RCC 7860 (cell line): ENCODE results near the gene CARMIL1.

ENCODE experiments used
- DNase-seq: peaks from one replicate; pipeline ENCODE4 v3.0.0-alpha.2; 2015; ENCODE audit warnings: low spot score
- FAIRE-seq: peaks from 2 replicates; lab custom pipeline; 2012; peaks lifted over from hg19 to GRCh38; lab: Jason Lieb, UNC

The CARMIL1 gene

GRCh38 chr6:25332165-25332564 is 53.0 kb downstream of the CARMIL1 start:
- FAIRE-seq = no peak

DNA sequence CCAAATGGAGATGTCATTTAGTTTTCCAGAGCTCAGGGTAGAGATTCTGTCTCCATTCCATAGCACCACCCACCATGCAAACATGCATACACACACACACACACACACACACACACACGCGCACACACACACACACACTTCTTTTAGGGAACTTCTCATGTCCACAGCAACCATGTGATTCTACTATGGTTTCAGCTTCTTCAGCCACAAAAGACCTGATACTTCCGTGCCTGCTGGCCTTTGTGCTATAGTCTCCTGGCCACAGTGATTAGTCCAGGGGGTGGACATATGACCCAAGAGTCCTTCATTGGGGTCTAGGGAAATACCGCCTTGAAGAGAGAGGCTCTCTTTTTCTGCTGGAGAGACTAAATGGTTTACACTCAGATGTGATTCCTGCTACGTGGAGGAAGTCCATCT is 53.5 kb downstream of the CARMIL1 start:
- FAIRE-seq = no peak

More at GRCh38 chr6:25332165-25332564, 53.0 kb downstream of the CARMIL1 start:
- DNase-seq = no peak

DNA sequence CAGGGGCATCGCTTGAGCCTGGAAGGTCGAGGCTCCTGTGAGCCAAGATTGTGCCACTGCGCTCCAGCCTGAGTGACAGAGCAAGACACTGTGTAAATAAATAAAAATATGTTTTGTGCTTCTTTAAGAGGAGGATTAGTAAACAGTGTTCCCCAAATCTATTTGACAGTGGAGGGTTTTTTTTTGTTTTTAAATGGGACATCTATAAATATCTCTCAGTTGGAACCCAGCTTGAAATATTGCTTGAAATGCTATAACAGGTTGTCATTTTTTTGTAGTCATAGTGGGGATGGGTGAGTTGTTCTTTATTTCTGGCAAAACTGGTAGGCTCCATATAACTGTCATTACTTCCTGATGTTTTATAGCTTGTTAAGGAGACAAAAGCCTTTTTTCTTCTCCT is 54.3 kb downstream of the CARMIL1 start:
- DNase-seq = no peak
- FAIRE-seq = no peak

More for the DNA sequence above, 53.5 kb downstream of the CARMIL1 start:
- DNase-seq = no peak

- no peak for FAIRE-seq
- DNase-seq = no peak
These were observed 55.6 kb downstream of the CARMIL1 start for GRCh38 chr6:25334793-25335192.

GRCh38 chr6:25336996-25337395 is 57.8 kb downstream of the CARMIL1 start:
- no peak for FAIRE-seq
- DNase-seq = no peak

GRCh38 chr6:25337431-25337830 is 58.3 kb downstream of the CARMIL1 start:
- FAIRE-seq = no peak

DNA sequence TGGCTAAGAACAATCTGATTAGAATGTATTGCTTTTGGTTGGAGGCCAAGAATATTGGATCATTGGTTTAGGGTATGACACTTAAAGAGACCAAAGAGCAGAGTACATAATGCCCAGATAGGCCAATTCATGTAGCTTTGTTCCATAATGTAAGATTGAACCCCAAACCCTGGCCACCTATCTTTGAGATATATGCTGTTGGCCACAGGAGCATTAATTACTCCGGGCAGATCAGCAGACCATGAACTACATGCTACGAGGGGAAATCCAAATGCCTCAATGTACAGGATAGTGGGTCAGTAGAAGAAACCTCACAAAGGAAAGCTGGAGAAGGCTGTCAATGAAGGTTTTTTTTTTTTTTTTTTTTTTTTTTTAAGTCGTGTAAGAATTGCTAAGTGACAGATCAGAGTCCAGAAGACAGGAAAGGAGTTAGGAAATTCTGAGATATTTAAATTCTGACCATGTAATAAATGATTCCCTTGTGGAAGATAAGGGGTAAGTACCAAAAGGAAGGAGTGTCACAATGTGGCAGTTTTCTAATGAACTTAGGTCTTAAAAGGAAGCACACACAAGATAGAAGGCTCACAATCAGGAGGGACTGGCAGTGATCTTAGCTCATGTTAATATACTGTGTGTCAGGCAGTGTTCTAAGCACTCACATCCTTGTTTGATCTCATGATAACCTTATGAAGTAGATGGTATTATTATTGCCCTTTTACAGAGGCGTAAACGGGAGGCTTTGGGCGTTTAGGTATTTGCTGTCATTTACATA is 61.4 kb downstream of the CARMIL1 start:
- FAIRE-seq (no peak), DNase-seq (no peak)

More at GRCh38 chr6:25337431-25337830, 58.3 kb downstream of the CARMIL1 start:
- no peak for DNase-seq

GRCh38 chr6:25341203-25341552 is 62.0 kb downstream of the CARMIL1 start:
- no peak for FAIRE-seq
- no peak for DNase-seq

DNA sequence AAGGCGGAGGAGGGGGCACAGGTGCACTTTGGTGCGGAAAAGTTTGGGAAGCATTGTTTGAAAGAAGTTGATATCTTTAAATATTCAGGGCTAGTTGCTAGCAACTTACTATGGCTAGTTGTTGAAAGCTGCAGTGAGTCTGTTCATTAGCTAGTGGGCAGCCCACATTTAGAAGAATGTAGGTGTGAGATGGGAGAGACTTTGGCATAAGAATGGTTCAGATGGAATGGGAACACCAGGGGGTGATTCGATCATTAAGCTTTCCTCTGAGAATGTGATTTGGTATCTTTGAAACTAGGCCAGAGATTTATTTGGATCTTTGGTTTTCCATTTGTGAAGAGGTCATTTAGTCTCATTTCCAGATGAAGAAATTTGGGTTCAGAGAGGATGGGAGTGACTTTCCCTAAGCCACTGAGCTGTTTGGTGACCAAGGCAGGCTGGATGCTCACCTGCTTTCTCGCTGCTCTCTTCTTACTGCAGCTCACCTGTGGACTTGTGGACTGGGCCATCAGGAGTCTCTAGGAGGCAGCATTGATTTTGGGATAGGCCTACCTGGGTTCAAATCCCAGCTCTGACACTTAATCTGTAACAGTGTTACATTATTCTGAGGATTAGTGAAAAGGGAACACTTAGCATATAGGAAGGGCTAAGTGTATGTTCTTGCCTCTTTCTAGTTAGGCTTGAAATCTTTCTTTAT is 62.9 kb downstream of the CARMIL1 start:
- DNase-seq (no peak), FAIRE-seq (no peak)

DNA sequence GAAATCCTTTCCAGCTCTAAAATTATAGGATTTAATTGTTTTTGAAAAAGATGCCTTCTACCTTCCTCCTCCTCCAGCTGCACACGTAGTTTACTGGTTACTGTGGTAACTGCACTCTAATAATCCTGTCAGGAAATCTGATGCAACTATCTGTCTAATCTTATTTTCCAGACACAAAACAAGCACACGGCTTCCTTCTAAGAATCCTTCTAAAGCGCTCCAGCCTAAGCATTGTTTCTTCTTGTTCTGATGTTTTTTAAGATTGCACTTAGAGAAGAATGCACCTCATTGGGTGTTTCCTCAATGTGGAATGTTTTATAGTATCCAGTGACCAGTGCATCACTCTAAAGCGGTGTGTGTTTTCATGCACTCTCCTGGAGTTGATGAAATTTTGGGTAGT is 63.6 kb downstream of the CARMIL1 start:
- no peak for FAIRE-seq
- no peak for DNase-seq

GRCh38 chr6:25343984-25344383 is 64.8 kb downstream of the CARMIL1 start:
- DNase-seq = no peak
- no peak for FAIRE-seq

GRCh38 chr6:25344827-25345226 is 65.7 kb downstream of the CARMIL1 start:
- DNase-seq = no peak
- FAIRE-seq = no peak

DNA sequence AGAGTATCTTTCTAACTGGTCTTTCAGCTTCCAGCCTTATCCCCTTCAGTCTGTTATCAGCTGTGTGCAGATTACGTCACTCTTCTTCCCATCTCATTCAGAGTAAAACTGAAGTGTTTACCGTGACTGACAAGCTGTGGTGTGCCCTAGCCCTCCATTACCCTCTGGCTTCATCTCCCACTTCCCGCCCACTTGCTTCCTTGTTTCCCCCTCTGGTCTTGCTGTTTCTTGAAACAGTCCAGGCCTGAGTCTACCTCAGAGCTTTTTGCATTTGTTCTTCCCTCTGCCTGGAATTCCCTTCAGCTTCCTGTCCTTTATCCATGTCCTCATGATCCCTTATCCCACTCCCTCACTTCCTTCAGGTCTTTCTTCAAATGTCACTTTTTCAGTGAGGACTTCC is 66.9 kb downstream of the CARMIL1 start:
- FAIRE-seq (no peak), DNase-seq (no peak)

DNA sequence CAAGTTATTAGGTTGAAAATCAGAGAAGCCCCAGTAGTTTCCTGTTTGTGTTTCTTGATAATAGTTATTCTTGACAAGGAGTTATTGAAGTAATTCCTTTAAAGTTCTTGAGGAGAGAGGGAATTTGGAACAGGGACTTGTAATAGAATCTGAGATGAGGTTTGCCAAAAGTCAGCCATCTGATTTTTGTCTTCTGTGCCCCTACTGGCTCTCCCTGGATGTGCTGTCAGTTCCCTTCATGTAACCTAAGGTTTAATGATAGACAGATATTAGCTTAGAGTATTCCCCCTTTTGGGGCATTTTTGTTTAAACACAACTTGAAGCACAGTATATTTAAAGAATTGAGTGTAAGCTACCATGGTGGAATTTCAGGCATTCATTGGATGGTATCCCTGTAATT is 71.4 kb downstream of the CARMIL1 start:
- no peak for FAIRE-seq
- DNase-seq = no peak

DNA sequence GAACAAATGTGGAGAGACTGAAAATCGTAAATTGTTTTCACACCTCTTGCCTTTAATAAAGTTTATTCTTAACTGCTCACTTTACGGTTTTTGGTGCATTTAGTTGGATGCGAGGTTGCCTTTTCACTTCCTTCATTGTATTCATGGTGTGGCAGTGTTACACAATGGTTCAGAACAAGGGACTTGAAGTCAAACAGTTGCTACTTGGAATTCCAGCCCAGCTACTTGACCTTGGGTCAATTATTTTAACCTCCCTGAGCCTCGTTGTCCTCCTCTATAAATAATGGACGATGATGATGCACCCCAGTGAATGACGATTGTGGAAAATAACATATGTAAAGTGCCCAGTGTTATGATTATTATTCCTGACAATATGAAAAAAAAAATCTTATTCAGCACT is 72.3 kb downstream of the CARMIL1 start:
- DNase-seq = no peak
- FAIRE-seq = no peak

GRCh38 chr6:25352285-25352684 is 73.1 kb downstream of the CARMIL1 start:
- DNase-seq = no peak
- no peak for FAIRE-seq

DNA sequence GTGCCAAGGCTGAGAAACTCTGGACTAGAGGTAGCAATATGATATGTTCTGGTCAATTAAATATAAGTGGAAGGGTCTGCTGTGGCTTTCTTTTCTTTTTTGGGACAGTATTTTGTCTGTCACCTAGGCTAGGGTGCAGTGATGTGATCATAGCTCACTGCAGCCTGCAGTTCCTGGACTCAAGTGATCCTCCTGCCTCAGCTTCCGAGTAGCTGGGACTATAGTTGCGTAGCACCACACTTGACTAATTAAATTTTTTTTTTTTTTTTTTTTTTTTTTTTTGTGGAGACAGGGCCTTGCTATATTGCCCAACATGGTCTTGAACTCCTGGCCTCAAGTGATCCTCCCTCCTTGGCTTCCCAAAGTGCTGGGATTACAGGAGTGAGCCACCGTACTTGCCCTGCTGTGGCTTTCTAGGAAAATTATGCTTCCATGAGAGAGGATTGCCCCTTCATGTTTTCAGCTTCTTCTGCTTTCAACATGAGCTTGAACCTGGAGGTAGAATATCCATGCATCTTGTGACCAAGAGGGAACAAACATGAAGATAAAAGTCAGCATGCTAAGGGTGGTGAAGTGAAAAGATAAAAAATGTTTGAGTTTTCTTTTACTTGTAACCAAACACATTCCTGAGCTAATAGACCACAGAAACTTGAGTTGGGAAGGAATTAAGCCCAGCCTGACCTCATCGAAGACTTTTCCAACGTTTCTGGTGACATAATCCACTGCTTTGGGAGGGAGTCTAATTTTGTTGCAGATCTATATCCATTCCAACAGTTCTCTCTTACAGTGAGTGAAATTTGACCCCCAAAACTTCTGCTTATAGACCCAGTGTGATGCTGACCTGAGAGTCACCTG is 75.1 kb downstream of the CARMIL1 start:
- no peak for FAIRE-seq
- no peak for DNase-seq

DNA sequence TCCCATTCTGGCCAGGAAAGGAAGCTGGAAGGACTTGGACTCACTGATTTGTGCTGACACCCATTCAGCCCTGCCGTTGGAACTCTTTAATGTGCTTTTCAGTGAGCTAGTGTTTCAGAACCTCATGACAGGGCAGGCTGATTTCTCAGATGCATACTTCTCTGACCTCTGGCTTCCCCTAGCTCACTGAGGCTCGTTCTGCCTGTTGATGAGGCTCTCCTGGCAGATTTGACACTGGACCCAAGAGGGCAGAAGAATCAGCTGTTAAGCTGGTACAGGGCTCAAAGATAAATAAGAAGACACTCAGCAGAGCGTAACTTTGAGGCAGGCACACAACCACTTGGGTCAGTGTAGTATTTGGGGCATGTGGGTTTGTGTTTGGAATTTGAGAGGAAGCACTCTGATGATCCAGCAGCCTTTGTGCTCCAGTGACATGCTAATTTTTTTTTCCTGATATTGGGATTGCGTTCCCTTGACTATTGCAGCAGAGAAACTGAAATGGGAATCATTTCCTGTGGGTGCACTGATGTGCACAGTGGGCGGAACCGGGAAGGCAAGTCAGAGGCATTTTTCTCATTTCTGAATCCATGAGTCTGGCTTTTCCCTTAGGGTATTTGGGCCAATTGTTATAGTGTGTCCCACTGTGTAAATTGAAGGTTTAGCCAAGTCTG is 80.2 kb downstream of the CARMIL1 start:
- FAIRE-seq = peak; percentile 64
- DNase-seq = peak; percentile 34

DNA sequence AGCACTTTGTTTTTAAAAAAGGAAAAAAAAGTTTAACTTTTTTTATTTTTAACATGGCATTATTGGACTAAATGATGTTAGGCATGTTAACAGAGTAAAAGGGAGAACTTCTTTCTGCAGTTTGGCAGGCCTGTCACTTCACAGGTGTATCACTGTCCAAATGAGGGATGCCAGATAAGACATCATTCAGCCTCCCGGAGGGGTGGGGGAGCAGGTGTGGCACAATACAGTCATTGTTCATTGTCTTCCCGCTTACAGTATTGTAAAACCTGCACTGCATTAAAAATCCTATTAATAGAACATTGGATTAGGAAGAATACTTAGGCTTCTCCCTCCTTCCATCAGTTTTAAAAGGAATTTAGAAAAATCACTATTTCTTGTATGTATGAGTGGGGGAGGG is 80.7 kb downstream of the CARMIL1 start:
- no peak for FAIRE-seq
- DNase-seq = no peak

- DNase-seq (no peak), FAIRE-seq (no peak)
These were observed 81.4 kb downstream of the CARMIL1 start for GRCh38 chr6:25360621-25361020.

GRCh38 chr6:25363427-25363826 is 84.3 kb downstream of the CARMIL1 start:
- FAIRE-seq = no peak
- no peak for DNase-seq
